ENCODE data around the gene TRAPPC12. TPM values are rescaled to one million over a fixed set of nuclear protein-coding genes. Genes with fewer than 3 reads are reported as not detected.

TRAPPC12 gene
- total RNA-seq, 1 experiment from 2014 or later = 86.0 TPM

DNA sequence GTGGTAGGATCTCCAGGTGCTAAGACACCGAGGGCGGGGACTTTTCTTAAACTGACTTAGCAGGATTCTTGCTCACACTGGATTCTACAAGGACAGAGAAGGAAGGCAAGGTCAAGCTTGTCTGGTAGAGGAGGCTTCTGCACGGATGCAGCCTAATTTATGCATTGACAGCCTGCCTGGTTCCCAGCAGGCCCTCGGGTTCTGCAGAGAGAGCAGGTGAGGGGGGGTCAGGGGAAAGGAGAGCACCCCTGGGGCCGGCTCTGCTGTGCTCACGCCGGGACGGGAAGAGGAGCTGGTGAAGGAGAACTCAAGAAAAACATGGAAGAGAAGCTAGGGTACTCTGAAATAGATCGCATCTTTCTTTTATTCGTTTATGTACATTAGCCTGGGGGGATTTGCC, 93.5 kb downstream of the TRAPPC12 start:
- Mint-ChIP-seq H3K27ac (peak overlapping the region; percentile 28 to 83 (median 56); a peak in 5 of 7 replicates), H3K27me3 (ENCODE audit: low read depth) (no peaks in the 10 kb centered on the region), H3K9me3 (no peaks in the 10 kb centered on the region), H3K4me1 (peaks cover 9 to 13% of the 10 kb centered on the region in 2 experiments), H3K36me3 (ENCODE audit: insufficient read depth in 1 of 3, low read depth in 3 of 3) (peaks cover 12 to 43% (median 13%) of the 10 kb centered on the region in 3 experiments; a peak in 6 of 7 replicates), H3K4me3 (no peak overlapping the region)
- Histone ChIP-seq H3K18ac (ENCODE audit: insufficient read length, low read depth, low read length) (no peak overlapping the region), H2AK5ac (ENCODE audit: insufficient read length, low read length) (no peak overlapping the region), H2BK20ac (ENCODE audit: low read depth, low read length, poor library complexity, severe bottlenecking) (no peak overlapping the region), H2AFZ (ENCODE audit: low read length) (no peak overlapping the region), H3K79me2 (ENCODE audit: insufficient read depth, low read length) (no peaks in the 10 kb centered on the region), H3K4me1 (ENCODE audit: insufficient read depth, low read length) (no peaks in the 10 kb centered on the region), H3K23me2 (ENCODE audit: insufficient read length, low read depth, low read length, poor library complexity, severe bottlenecking) (no peaks in the 10 kb centered on the region), H3K23ac (ENCODE audit: insufficient read length, low read depth, low read length) (no peak overlapping the region), H3K27me3 (ENCODE audit: insufficient read depth, low read length) (no peaks in the 10 kb centered on the region), H2BK5ac (ENCODE audit: insufficient read length, low read length) (no peak overlapping the region), H3K14ac (ENCODE audit: insufficient read depth, low read length) (no peak overlapping the region), H3K9me3 (ENCODE audit: control insufficient read depth, low read depth, low read length) (no peaks in the 10 kb centered on the region), H3K79me1 (ENCODE audit: insufficient read depth, low read depth, low read length, poor library complexity, severe bottlenecking) (no peaks in the 10 kb centered on the region), H4K5ac (ENCODE audit: insufficient read length, low read depth, low read length) (no peak overlapping the region), H3K9ac (ENCODE audit: extremely low read depth, insufficient read length, low read length) (no peak overlapping the region), H3K56ac (ENCODE audit: insufficient read length, low read depth, low read length) (no peak overlapping the region), H4K91ac (ENCODE audit: insufficient read length, low read depth, low read length) (no peak overlapping the region), H2BK12ac (ENCODE audit: insufficient read length, low read depth, low read length) (no peak overlapping the region), H3T11ph (ENCODE audit: low read length) (no peak overlapping the region), H4K8ac (replicated peaks; ENCODE audit: insufficient read length, low read depth, low read length) (no peak overlapping the region), H3K4me2 (ENCODE audit: insufficient read depth, insufficient read length, low read length) (no peak overlapping the region), H2BK15ac (ENCODE audit: low read depth, low read length) (no peak overlapping the region), H3K4ac (ENCODE audit: low read depth, low read length) (no peak overlapping the region), H3K27ac (ENCODE audit: insufficient read length, low read depth, low read length) (no peak overlapping the region), H2BK120ac (ENCODE audit: low read depth, low read length, poor library complexity, severe bottlenecking) (no peak overlapping the region), H4K20me1 (ENCODE audit: control insufficient read depth, insufficient read depth, insufficient read length) (no peaks in the 10 kb centered on the region)
- DNase-seq = no peak
- TF ChIP-seq, protein P1, sequence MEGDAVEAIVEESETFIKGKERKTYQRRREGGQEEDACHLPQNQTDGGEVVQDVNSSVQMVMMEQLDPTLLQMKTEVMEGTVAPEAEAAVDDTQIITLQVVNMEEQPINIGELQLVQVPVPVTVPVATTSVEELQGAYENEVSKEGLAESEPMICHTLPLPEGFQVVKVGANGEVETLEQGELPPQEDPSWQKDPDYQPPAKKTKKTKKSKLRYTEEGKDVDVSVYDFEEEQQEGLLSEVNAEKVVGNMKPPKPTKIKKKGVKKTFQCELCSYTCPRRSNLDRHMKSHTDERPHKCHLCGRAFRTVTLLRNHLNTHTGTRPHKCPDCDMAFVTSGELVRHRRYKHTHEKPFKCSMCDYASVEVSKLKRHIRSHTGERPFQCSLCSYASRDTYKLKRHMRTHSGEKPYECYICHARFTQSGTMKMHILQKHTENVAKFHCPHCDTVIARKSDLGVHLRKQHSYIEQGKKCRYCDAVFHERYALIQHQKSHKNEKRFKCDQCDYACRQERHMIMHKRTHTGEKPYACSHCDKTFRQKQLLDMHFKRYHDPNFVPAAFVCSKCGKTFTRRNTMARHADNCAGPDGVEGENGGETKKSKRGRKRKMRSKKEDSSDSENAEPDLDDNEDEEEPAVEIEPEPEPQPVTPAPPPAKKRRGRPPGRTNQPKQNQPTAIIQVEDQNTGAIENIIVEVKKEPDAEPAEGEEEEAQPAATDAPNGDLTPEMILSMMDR (conservative IDR thresholded peaks at IDR 0.05) = no peak
- no CpG with 5 or more reads among the region's 10 CpGs for WGBS (ENCODE audit: extremely low coverage, insufficient read length, low lambda C conversion rate)

Data from H9 (cell line).